ENCODE results near the gene EPHA3.

GRCh38 chr3:89171687-89172545, 64.5 kb downstream of the EPHA3 start:
- no peak for TF ChIP-seq CTCF (IDR thresholded peaks at IDR 0.05)
- TF ChIP-seq EZH2 (IDR thresholded peaks at IDR 0.05; ENCODE audit: borderline replicate concordance, insufficient read depth, low read depth, low read length, poor library complexity, severe bottlenecking) = no peak

Measured in B cell (primary cell).